K562 (cell line): ENCODE measurements around the gene RNF224. TPM values are rescaled to one million over a fixed set of nuclear protein-coding genes. Genes with fewer than 3 reads are reported as not detected.

Experiments used
- ATAC-seq: fragments of 200-7000 bp; cut with Tn5 transposase; 3 replicates; pipeline ENCODE4 v1.9.1; 2020; ENCODE audit warnings: moderate library complexity
- BruUV-seq: library from RNA; stranded (reverse); fragments of 400-500 nt; replicated peaks from 2 replicates; lab custom pipeline; 2021; lab: Mats Ljungman, UMichigan
- CTCF ChIA-PET: fragments of 300-600 bp; formaldehyde crosslinking; extraction: SDS; loops from one replicate; lab custom pipeline; 2021; ENCODE audit warnings: low intra/inter-chr PET ratio; lab: Yijun Ruan, JAX
- POLR2A ChIA-PET: fragments of 300-600, 350-650 bp; sonication (Branson Sonifier 250); formaldehyde crosslinking; extraction: SDS; loops from one replicate; lab custom pipeline; 2021; ENCODE audit warnings: antibody characterized with exemption, inconsistent platforms; lab: Yijun Ruan, JAX
- DNase-seq, 4 experiments: peaks; one replicate each; pipeline versions ENCODE4 v3.0.0 to v3.0.0-alpha.2; 2011 to 2018; ENCODE audit warnings: low spot score in 3 of 4, mixed read lengths in 3 of 4; ENCODE audit errors: extremely low read depth in 1 of 4
- FAIRE-seq: peaks from 2 replicates; lab custom pipeline; 2011; peaks lifted over from hg19 to GRCh38; lab: Jason Lieb, UNC
- H2AFZ ChIP-seq: 2 replicates; pipeline ENCODE4 v1.6.0; 2011; ENCODE audit warnings: low read depth, low read length, control low read depth, inconsistent platforms
- H3K27ac ChIP-seq: fragments of 200-600 bp; 3 replicates; pipeline ENCODE4 v1.8.0; 2011; ENCODE audit warnings: low read depth, mild to moderate bottlenecking, control low read depth, inconsistent platforms, low read length, moderate library complexity, mixed read lengths; ENCODE audit errors: extremely low read depth
- H3K27me3 ChIP-seq, 2 experiments: fragments of 300-600 bp in 1 of 2; 2 replicates in 1 of 2; 3 replicates in 1 of 2; pipeline versions ENCODE4 v1.6.0 to v1.8.0; 2011; ENCODE audit warnings: inconsistent platforms in 2 of 2, low read length in 2 of 2, mild to moderate bottlenecking in 1 of 2, mixed read lengths in 1 of 2, moderate library complexity in 1 of 2; ENCODE audit not compliant: control insufficient read depth in 2 of 2, insufficient read depth in 2 of 2
- H3K36me3 ChIP-seq: fragments of 300-600 bp; 3 replicates; pipeline ENCODE4 v1.8.0; 2011; ENCODE audit warnings: mild to moderate bottlenecking, low read length, inconsistent platforms; ENCODE audit not compliant: control insufficient read depth, insufficient read depth
- H3K4me1 ChIP-seq, 2 experiments: fragments of 200-600 bp in 1 of 2; replicated peaks in 1 of 2; 2 replicates in 1 of 2; 3 replicates in 1 of 2; pipeline versions ENCODE4 v1.5.1 to v1.8.0; 2011; ENCODE audit warnings: inconsistent platforms in 2 of 2, low read length in 2 of 2, mild to moderate bottlenecking in 1 of 2, mixed read lengths in 1 of 2, moderate library complexity in 1 of 2; ENCODE audit not compliant: control insufficient read depth in 2 of 2, insufficient read depth in 2 of 2
- H3K4me2 ChIP-seq: 2 replicates; pipeline ENCODE4 v1.6.1; 2011; ENCODE audit warnings: low read length, control low read depth, inconsistent platforms, mixed read lengths; ENCODE audit not compliant: insufficient read depth
- H3K4me3 ChIP-seq: fragments of 200-600 bp; sonication (generic), shearing (Covaris generic); 2 replicates; pipeline ENCODE4 v1.5.1; 2016; ENCODE audit warnings: control low read depth, inconsistent platforms
- H3K79me2 ChIP-seq: fragments of 200-600 bp; 3 replicates; pipeline ENCODE4 v1.8.0; 2011; ENCODE audit warnings: low read length, inconsistent platforms; ENCODE audit not compliant: control insufficient read depth, insufficient read depth
- H3K9ac ChIP-seq, 2 experiments: 2 replicates each; pipeline versions ENCODE4 v1.6.0 to v1.6.1; 2011; ENCODE audit warnings: low read depth in 2 of 2, low read length in 2 of 2, control low read depth in 1 of 2, inconsistent platforms in 1 of 2, mild to moderate bottlenecking in 1 of 2, mixed read lengths in 1 of 2; ENCODE audit not compliant: insufficient read depth in 1 of 2
- H3K9me1 ChIP-seq: one replicate; pipeline ENCODE4 v1.6.0; 2011; ENCODE audit warnings: inconsistent platforms, mild to moderate bottlenecking, low read length, moderate library complexity; ENCODE audit not compliant: control insufficient read depth, insufficient read depth
- H3K9me3 ChIP-seq: replicated peaks from 2 replicates; pipeline ENCODE4 v1.5.1; 2011; ENCODE audit warnings: low read depth, low read length, inconsistent platforms; ENCODE audit not compliant: control insufficient read depth, insufficient read depth
- H4K20me1 ChIP-seq: replicated peaks from 2 replicates; pipeline ENCODE4 v1.6.1; 2011; ENCODE audit warnings: low read length, inconsistent platforms, mixed read lengths; ENCODE audit not compliant: control insufficient read depth, insufficient read depth
- BRD9 ChIP-seq: fragments of 450-650 bp; IDR thresholded peaks from 2 replicates; pipeline ENCODE4 v1.6.1; 2018; ENCODE audit warnings: low read depth; ENCODE audit not compliant: partially characterized antibody
- C11orf30 ChIP-seq: fragments of 450-650 bp; IDR thresholded peaks from 2 replicates; pipeline ENCODE4 v1.6.1; 2016; ENCODE audit warnings: low read depth, mild to moderate bottlenecking
- CEBPB ChIP-seq: fragments of 450-650 bp; IDR thresholded peaks from 2 replicates; pipeline ENCODE4 v1.6.1; 2016; ENCODE audit warnings: missing genetic modification characterization, missing compliant biosample characterization
- MAFF ChIP-seq: IDR thresholded peaks from 2 replicates; pipeline ENCODE4 v1.6.1; 2012; ENCODE audit warnings: low read length, improper control_type of control experiment
- MAFG ChIP-seq: fragments of 450-650 bp; conservative IDR thresholded peaks from 2 replicates; pipeline ENCODE4 v1.6.1; 2016; ENCODE audit warnings: missing genetic modification characterization, missing compliant biosample characterization
- NFE2 ChIP-seq: IDR thresholded peaks from 2 replicates; pipeline ENCODE4 v1.6.1; 2014; ENCODE audit warnings: antibody characterized with exemption, low read depth
- RCOR1 ChIP-seq, 2 experiments: IDR thresholded peaks; 2 replicates each; pipeline ENCODE4 v1.6.1; 2012; ENCODE audit warnings: low read depth in 2 of 2, low read length in 2 of 2, borderline replicate concordance in 1 of 2, improper control_type of control experiment in 1 of 2
- SMARCC2 ChIP-seq: fragments of 450-650 bp; IDR thresholded peaks from 2 replicates; pipeline ENCODE4 v1.6.1; 2017; ENCODE audit warnings: antibody characterized with exemption, moderate library complexity, mild to moderate bottlenecking, low read depth
- YY1 ChIP-seq, 3 experiments: IDR thresholded peaks; 2 replicates each; pipeline ENCODE4 v1.6.1; 2011; ENCODE audit warnings: low read length in 2 of 3, mild to moderate bottlenecking in 2 of 3, moderate library complexity in 2 of 3, borderline replicate concordance in 1 of 3, control low read depth in 1 of 3, low read depth in 1 of 3; ENCODE audit not compliant: insufficient read depth in 3 of 3, insufficient replicate concordance in 2 of 3, control insufficient read depth in 1 of 3, insufficient read length in 1 of 3; ENCODE audit errors: extremely low read depth in 1 of 3
- ZNF140 ChIP-seq: fragments of 250-450 bp; sonication (Bioruptor Pico); IDR thresholded peaks from 2 replicates; pipeline ENCODE4 v1.8.0; 2021; ENCODE audit warnings: moderate library complexity, mild to moderate bottlenecking, inconsistent platforms
- ZNF316 ChIP-seq: fragments of 450-650 bp; IDR thresholded peaks from 2 replicates; pipeline ENCODE4 v1.6.1; 2016
- WGBS: fragments of 100-300 bp; shearing (Covaris generic); methylation state at CpG from one replicate; pipeline ENCODE4 v1.1.6; 2016; ENCODE audit warnings: low coverage, mixed read lengths; ENCODE audit not compliant: insufficient coverage; ENCODE audit errors: missing lambda C conversion rate; 5-methylcytosine and 5-hydroxymethylcytosine counted together
- in situ Hi-C: fragments of 300-500 bp; cut with MboI; formaldehyde crosslinking; loops from 4 replicates; pipeline ENCODE4 v1.15.0; 2018; ENCODE audit warnings: inconsistent platforms, mixed read lengths
- intact Hi-C: fragments of 100-400 bp; cut with micrococcal nuclease; formaldehyde crosslinking; loops from 2 replicates; pipeline ENCODE4 v1.14.2; 2022
- polyA plus RNA-seq, 8 experiments: library from polyadenylated mRNA; depleted of rRNA in 4 of 8; stranded (reverse) in 5 of 8; unstranded in 3 of 8; fragments of >200 nt; fragmentation: Nextera tagmentation in 2 of 8; fragmentation: Illumina TruSeq in 1 of 8; extraction: Ambion mirVana in 2 of 8; extraction: Trizol in 1 of 8; gene quantifications; 2 replicates each; pipeline versions ENCODE4 v1.2.1 to v1.2.3, GENCODE V29; 2011 to 2014; ENCODE audit warnings: inconsistent platforms in 1 of 8, missing spikeins in 1 of 8
- total RNA-seq, 7 experiments: library from RNA; depleted of rRNA in 6 of 7; stranded (reverse); fragments of >200 nt in 6 of 7; fragmentation: Illumina TruSeq in 2 of 7; extraction: Trizol in 2 of 7; gene quantifications; 2 replicates each; pipeline versions ENCODE4 v1.2.1 to v1.2.3, GENCODE V29; 2011 to 2021; ENCODE audit warnings: low replicate concordance in 1 of 7
- TF ChIP-seq, protein P1 (sequence below): fragments of 450-650 bp; formaldehyde crosslinking; IDR thresholded peaks from 2 replicates; pipeline ENCODE4 v1.4.0; 2020; ENCODE audit warnings: mild to moderate bottlenecking, mixed read lengths
- TF ChIP-seq, protein P2 (sequence below): IDR thresholded peaks from 2 replicates; pipeline ENCODE4 v1.6.1; 2016; ENCODE audit warnings: missing genetic modification characterization, missing compliant biosample characterization
- TF ChIP-seq, protein P3 (sequence below): sonication (generic); formaldehyde crosslinking; IDR thresholded peaks from 2 replicates; pipeline ENCODE4 v1.9.0; 2022; ENCODE audit warnings: mild to moderate bottlenecking, missing genetic modification reagents

RNF224 gene
- total and polyA plus RNA-seq, 9 of the 15 experiments (the other 6 are each of a cell fraction or from before 2014, with no cell fraction given): not detected

DNA sequence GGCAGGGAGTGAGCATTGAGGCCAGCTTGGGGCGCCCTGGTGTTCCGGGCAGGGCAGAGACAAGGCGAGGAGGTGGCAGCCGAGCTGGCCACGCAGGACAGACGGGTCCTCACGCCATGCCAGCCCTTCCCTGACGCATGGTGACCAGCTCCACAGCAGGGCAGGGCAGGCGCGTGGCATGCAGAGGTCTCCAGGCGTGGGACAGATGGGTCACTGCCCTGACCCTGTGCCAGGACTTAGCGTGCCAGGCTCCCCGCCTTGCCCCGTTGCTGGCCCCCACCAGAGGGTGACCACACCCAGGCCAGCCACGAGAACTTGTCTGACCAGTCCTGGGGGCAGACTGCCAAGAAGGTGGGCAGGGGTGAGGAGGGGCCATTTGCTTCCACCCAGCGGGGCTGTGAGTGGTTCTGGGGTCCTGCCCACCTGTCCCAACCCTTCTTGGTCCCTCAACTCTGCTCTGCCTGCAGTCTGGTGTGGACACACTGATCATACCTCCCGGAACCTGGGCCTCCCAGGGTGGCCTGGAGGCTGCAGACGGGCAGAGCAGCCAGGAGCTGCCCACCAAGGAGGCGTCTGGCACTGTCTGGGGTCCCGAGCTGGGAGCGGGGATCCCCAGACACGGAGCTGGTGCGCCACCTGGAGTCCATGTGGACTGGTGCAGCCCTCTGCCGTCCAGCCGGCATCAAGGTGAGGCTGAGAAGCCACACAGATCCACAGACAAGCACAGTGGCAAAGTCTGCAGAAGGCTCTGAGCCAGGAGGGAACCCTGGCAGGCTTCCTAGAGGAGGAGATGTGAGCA, at the start of gene RNF224 (continued):
- TF ChIP-seq ZNF140 (no peak), CEBPB (tag) (no peak), BRD9 (peak; percentile 69)

DNA sequence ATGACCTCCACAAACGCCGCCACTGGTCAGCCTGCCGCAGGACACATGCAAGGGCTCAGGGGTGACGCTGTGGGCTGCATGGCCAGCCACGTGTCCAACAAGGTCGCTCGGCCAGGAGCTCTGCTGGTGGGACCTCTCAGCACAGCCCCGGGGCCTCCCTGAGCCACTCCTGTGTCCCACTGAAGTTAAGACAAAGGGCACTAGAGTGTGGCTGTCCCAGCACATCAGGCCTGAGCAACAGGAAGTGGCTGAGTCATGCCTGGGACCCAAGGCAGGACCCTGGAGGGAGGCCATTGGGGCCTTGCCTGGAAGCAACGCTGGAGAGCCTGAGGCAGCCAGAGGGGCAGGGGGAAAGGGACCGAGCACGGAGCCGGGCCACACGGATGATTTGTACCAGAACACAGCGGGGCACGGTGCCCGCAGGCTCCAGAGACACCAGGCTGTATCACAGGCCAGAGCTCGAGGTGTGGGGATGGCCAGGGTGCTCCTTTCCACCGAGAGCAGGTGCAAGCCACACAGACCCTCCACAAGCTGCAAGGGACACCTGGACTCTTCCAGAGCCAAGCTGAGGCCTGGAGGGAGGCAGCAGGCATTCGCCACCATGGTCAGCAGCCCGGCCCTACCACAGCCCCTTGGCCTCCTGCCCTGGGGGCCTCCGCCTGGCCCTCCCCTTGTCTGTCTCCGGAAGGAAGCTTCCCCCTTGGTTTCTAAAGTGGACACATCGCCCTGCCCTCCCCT, 48.9 kb upstream of the RNF224 start:
- Histone ChIP-seq H4K20me1 (0 out of 2 replicates have a peak, but pooled peaks cover 5% of the 10 kb centered on the region), H3K9me1 (no peaks in the 10 kb centered on the region), H3K9me3 (no peaks in the 10 kb centered on the region), H3K9ac (peak overlapping the region in 1 of 2 experiments; percentile 83; a peak in 2 of 4 replicates), H3K79me2 (no peaks in the 10 kb centered on the region), H3K4me2 (no peak overlapping the region), H3K36me3 (peaks cover 47% of the 10 kb centered on the region; the same call in 1 of the 3 replicates), H3K4me3 (no peak overlapping the region), H3K27ac (peak overlapping the region; percentile 45; the same call in 1 of the 3 replicates), H3K4me1 (peaks cover 3 to 71% of the 10 kb centered on the region in 2 experiments; a peak in 3 of 5 replicates), H3K27me3 (no peaks in the 10 kb centered on the region), H2AFZ (no peak overlapping the region)
- TF ChIP-seq YY1 (IDR thresholded peaks at IDR 0.05; ENCODE audit: borderline replicate concordance in 1 of 3, control insufficient read depth in 1 of 3, extremely low read depth in 1 of 3, insufficient read depth in 3 of 3, insufficient read length in 1 of 3, insufficient replicate concordance in 2 of 3, low read depth in 1 of 3, low read length in 2 of 3): peak in 2 of 3 experiments; percentile 25 to 32
- TF ChIP-seq C11orf30: peak; percentile 33; the same call in 1 of the 2 replicates
- 0 out of 2 replicates have a peak, but pooled peaks have one; percentile 8 for TF ChIP-seq MAFG (tag)
- TF ChIP-seq NFE2: peak; percentile 42; the same call in 1 of the 2 replicates
- TF ChIP-seq SMARCC2: no peak
- TF ChIP-seq MAFF: no peak
- TF ChIP-seq, protein P1, sequence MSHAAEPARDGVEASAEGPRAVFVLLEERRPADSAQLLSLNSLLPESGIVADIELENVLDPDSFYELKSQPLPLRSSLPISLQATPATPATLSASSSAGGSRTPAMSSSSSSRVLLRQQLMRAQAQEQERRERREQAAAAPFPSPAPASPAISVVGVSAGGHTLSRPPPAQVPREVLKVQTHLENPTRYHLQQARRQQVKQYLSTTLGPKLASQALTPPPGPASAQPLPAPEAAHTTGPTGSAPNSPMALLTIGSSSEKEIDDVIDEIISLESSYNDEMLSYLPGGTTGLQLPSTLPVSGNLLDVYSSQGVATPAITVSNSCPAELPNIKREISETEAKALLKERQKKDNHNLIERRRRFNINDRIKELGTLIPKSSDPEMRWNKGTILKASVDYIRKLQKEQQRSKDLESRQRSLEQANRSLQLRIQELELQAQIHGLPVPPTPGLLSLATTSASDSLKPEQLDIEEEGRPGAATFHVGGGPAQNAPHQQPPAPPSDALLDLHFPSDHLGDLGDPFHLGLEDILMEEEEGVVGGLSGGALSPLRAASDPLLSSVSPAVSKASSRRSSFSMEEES (CRISPR knock-in tag): no peak
- TF ChIP-seq ZNF316: peak; percentile 43
- TF ChIP-seq, protein P2, sequence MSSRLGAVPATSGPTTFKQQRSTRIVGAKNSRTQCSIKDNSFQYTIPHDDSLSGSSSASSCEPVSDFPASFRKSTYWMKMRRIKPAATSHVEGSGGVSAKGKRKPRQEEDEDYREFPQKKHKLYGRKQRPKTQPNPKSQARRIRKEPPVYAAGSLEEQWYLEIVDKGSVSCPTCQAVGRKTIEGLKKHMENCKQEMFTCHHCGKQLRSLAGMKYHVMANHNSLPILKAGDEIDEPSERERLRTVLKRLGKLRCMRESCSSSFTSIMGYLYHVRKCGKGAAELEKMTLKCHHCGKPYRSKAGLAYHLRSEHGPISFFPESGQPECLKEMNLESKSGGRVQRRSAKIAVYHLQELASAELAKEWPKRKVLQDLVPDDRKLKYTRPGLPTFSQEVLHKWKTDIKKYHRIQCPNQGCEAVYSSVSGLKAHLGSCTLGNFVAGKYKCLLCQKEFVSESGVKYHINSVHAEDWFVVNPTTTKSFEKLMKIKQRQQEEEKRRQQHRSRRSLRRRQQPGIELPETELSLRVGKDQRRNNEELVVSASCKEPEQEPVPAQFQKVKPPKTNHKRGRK (tag): no peak
- TF ChIP-seq, protein P3, sequence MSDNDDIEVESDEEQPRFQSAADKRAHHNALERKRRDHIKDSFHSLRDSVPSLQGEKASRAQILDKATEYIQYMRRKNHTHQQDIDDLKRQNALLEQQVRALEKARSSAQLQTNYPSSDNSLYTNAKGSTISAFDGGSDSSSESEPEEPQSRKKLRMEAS (CRISPR knock-in tag): peak; percentile 44
- no peak for TF ChIP-seq RCOR1 (IDR thresholded peaks at IDR 0.05; ENCODE audit: borderline replicate concordance in 1 of 2, low read depth in 2 of 2, low read length in 2 of 2)
- ChIA-PET POLR2A (interaction anchor here (0.6 to 1.4 kb wide), 5 partner anchors 11 to 384 kb away, joined by 3 to 8 read pairs (median 3); partner anchors contain the start of genes SSNA1 and TUBB4B), CTCF (interaction anchor here (0.6 to 0.7 kb wide), 2 partner anchors 28 to 47 kb away, joined by 3 read pairs; no protein-coding TSS in a partner anchor)
- intact Hi-C loops: no loop called here
- WGBS: 78% methylated on average over 18 of the region's 23 CpGs
- ATAC-seq: peak; percentile 18; the same call in 2 of the 3 replicates
- DNase-seq: peak in 1 of 4 experiments; percentile 41
- in situ Hi-C loops: no loop called here
- BruUV-seq: no TSS peak
- FAIRE-seq: no peak
